ENCODE measurements around the gene NPAS3.

DNA sequence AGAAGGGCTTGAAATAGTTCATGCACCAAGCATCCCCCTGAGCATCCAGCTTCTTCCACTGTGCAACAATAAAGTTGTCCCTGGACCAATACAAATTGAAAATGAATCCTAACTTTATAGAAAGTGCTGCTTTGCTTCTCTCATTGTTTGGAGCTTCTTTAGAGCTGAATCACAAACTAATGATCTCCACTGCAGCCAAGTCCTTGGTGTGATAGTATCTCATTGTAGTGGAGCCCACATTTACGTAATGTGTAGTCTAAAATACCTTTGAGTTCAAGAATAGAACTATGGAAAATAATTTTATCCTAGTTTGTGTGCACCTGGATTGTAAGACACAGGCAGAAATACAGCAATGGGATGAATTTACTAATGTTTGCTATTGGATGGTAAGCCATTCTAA lies 692.3 kb downstream of the NPAS3 start:
- TF ChIP-seq, protein P1, sequence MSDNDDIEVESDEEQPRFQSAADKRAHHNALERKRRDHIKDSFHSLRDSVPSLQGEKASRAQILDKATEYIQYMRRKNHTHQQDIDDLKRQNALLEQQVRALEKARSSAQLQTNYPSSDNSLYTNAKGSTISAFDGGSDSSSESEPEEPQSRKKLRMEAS (IDR thresholded peaks at IDR 0.05; ENCODE audit: insufficient read depth, insufficient read length): no peak
- TF ChIP-seq POLR2A (IDR thresholded peaks at IDR 0.05; ENCODE audit: low read depth, low read length) (no peak), EZH2 (IDR thresholded peaks at IDR 0.05; ENCODE audit: borderline replicate concordance, low read depth, low read length, severe bottlenecking) (no peak), GATA2 (IDR thresholded peaks at IDR 0.05; ENCODE audit: insufficient read depth, insufficient read length, low read depth, low read length) (no peak)
- TF ChIP-seq, protein P2, sequence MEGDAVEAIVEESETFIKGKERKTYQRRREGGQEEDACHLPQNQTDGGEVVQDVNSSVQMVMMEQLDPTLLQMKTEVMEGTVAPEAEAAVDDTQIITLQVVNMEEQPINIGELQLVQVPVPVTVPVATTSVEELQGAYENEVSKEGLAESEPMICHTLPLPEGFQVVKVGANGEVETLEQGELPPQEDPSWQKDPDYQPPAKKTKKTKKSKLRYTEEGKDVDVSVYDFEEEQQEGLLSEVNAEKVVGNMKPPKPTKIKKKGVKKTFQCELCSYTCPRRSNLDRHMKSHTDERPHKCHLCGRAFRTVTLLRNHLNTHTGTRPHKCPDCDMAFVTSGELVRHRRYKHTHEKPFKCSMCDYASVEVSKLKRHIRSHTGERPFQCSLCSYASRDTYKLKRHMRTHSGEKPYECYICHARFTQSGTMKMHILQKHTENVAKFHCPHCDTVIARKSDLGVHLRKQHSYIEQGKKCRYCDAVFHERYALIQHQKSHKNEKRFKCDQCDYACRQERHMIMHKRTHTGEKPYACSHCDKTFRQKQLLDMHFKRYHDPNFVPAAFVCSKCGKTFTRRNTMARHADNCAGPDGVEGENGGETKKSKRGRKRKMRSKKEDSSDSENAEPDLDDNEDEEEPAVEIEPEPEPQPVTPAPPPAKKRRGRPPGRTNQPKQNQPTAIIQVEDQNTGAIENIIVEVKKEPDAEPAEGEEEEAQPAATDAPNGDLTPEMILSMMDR (IDR thresholded peaks at IDR 0.05; ENCODE audit: extremely low read depth in 1 of 2, insufficient read depth in 1 of 2, low read depth in 1 of 2, low read length in 2 of 2): no peak

Data from endothelial cell of umbilical vein (primary cell).